Esophagus (tissue), 2 donors: ENCODE results near the gene SWT1. TPM values are rescaled to one million over a fixed set of nuclear protein-coding genes. Genes with fewer than 3 reads are reported as not detected.
"Not testable (repeated sequence)": the region's sequence is repeated elsewhere in the genome, so short reads cannot be mapped to it uniquely, and the experiment has no call there.

Experiments
- H3K27ac ChIP-seq, 2 donors: one replicate each; pipeline ENCODE4 v1.5.1; 2013; ENCODE audit warnings: low read depth in 2 of 2, mild to moderate bottlenecking in 2 of 2, inconsistent platforms in 1 of 2, low read length in 1 of 2, moderate library complexity in 1 of 2
- H3K27me3 ChIP-seq, 2 donors: one replicate each; pipeline ENCODE4 v1.6.1; 2013; ENCODE audit warnings: low read length in 2 of 2, control low read depth in 1 of 2, mild to moderate bottlenecking in 1 of 2; ENCODE audit not compliant: insufficient read depth in 2 of 2, control insufficient read depth in 1 of 2
- H3K36me3 ChIP-seq, 2 donors: one replicate each; pipeline ENCODE4 v1.6.1; 2013; ENCODE audit warnings: low read length in 1 of 2; ENCODE audit not compliant: control insufficient read depth in 2 of 2, insufficient read depth in 2 of 2
- H3K4me1 ChIP-seq, 2 donors: one replicate each; pipeline ENCODE4 v1.6.1; 2013; ENCODE audit warnings: low read length in 1 of 2; ENCODE audit not compliant: control insufficient read depth in 2 of 2, insufficient read depth in 2 of 2
- H3K4me3 ChIP-seq, 2 donors: one replicate each; pipeline ENCODE4 v1.5.1; 2013; ENCODE audit warnings: low read length in 2 of 2, mild to moderate bottlenecking in 2 of 2, low read depth in 1 of 2, moderate library complexity in 1 of 2
- H3K9me3 ChIP-seq, 2 donors: one replicate each; pipeline ENCODE4 v1.6.1; 2013; ENCODE audit warnings: mild to moderate bottlenecking in 2 of 2, low read depth in 1 of 2, low read length in 1 of 2, moderate library complexity in 1 of 2; ENCODE audit not compliant: control insufficient read depth in 2 of 2, insufficient read depth in 1 of 2
- WGBS, 2 donors: extraction: QIAGEN DNeasy Blood & Tissue Kit; methylation state at CpG; one replicate each; pipeline ENCODE4 v1.1.7; 2013; 5-methylcytosine and 5-hydroxymethylcytosine counted together
- polyA plus RNA-seq, 2 donors: library from polyadenylated mRNA; stranded (reverse); fragments of 200-250 nt; gene quantifications; one replicate each; pipeline ENCODE4 v1.2.3, GENCODE V29; 2013
- donor health status: healthy with polysubstance abuse.
- donor health status: Bipolar disorder and iron deficiency.

The SWT1 gene
- polyA plus RNA-seq, 2 donors = 0.86 TPM

GRCh38 chr1:185257116-185257949 lies 100.4 kb downstream of the SWT1 start:
- H3K27ac ChIP-seq, H3K4me1 ChIP-seq, H3K36me3 ChIP-seq, H3K9me3 ChIP-seq, H3K27me3 ChIP-seq, H3K4me3 ChIP-seq: not testable (repeated sequence)
- 88 to 92% methylated on average over 11 to 20 of the region's 32 CpGs for WGBS, 2 donors

GRCh38 chr1:185257950-185258208 lies 100.9 kb downstream of the SWT1 start:
- 79 to 82% methylated on average over 2 of the region's 2 CpGs for WGBS, 2 donors
- Histone ChIP-seq H3K4me3 (no peak overlapping the region), H3K27me3 (no peaks in the 10 kb centered on the region), H3K9me3 (no peaks in the 10 kb centered on the region), H3K36me3 (peaks cover 0 to 2% of the 10 kb centered on the region in 2 donors), H3K4me1 (no peaks in the 10 kb centered on the region), H3K27ac (no peak overlapping the region)

GRCh38 chr1:185258676-185259075 lies 101.7 kb downstream of the SWT1 start:
- Histone ChIP-seq H3K36me3 (peaks cover 0 to 2% of the 10 kb centered on the region in 2 donors), H3K4me3 (no peak overlapping the region), H3K27me3 (no peaks in the 10 kb centered on the region), H3K4me1 (no peaks in the 10 kb centered on the region), H3K27ac (no peak overlapping the region), H3K9me3 (no peaks in the 10 kb centered on the region)
- 83 to 90% methylated on average over 1 of the region's 1 CpG for WGBS, 2 donors

- H3K4me1 ChIP-seq = no peaks in the 10 kb centered on the region
- H3K9me3 ChIP-seq = no peaks in the 10 kb centered on the region
- WGBS, 2 donors = 74 to 77% methylated on average over 1 of the region's 1 CpG
- H3K36me3 ChIP-seq = peaks cover 0 to 2% of the 10 kb centered on the region in 2 donors
- no peak overlapping the region for H3K4me3 ChIP-seq
- H3K27me3 ChIP-seq = no peaks in the 10 kb centered on the region
- no peak overlapping the region for H3K27ac ChIP-seq
These were observed 103.6 kb downstream of the SWT1 start for GRCh38 chr1:185260611-185261010.

- Histone ChIP-seq H3K4me1 (no peaks in the 10 kb centered on the region), H3K4me3 (no peak overlapping the region), H3K27ac (no peak overlapping the region), H3K36me3 (peaks cover 0 to 2% of the 10 kb centered on the region in 2 donors), H3K27me3 (no peaks in the 10 kb centered on the region), H3K9me3 (no peaks in the 10 kb centered on the region)
- WGBS, 2 donors = 95 to 96% methylated on average over 1 of the region's 1 CpG
These were observed 105.2 kb downstream of the SWT1 start for GRCh38 chr1:185262151-185262550.

- no peak overlapping the region for H3K4me3 ChIP-seq
- no peaks in the 10 kb centered on the region for H3K4me1 ChIP-seq
- peaks cover 0 to 2% of the 10 kb centered on the region in 2 donors for H3K36me3 ChIP-seq
- 94% methylated on average over 3 of the region's 3 CpGs for WGBS, 2 donors
- H3K27me3 ChIP-seq = no peaks in the 10 kb centered on the region
- H3K9me3 ChIP-seq = no peaks in the 10 kb centered on the region
- H3K27ac ChIP-seq = no peak overlapping the region
These were observed 106.3 kb downstream of the SWT1 start for GRCh38 chr1:185263292-185263691.

GRCh38 chr1:185263780-185264179 lies 106.8 kb downstream of the SWT1 start:
- H3K4me3 ChIP-seq = no peak overlapping the region
- H3K9me3 ChIP-seq = no peaks in the 10 kb centered on the region
- WGBS, 2 donors = 92 to 97% methylated on average over 1 of the region's 1 CpG
- H3K36me3 ChIP-seq = peaks cover 0 to 2% of the 10 kb centered on the region in 2 donors
- no peaks in the 10 kb centered on the region for H3K27me3 ChIP-seq
- H3K4me1 ChIP-seq = no peaks in the 10 kb centered on the region
- no peak overlapping the region for H3K27ac ChIP-seq

- Histone ChIP-seq H3K27me3 (no peaks in the 10 kb centered on the region), H3K27ac (no peak overlapping the region), H3K4me3 (no peak overlapping the region), H3K9me3 (no peaks in the 10 kb centered on the region), H3K4me1 (no peaks in the 10 kb centered on the region), H3K36me3 (peaks cover 0 to 2% of the 10 kb centered on the region in 2 donors)
- WGBS, 2 donors = 92 to 95% methylated on average over 4 of the region's 4 CpGs
These were observed 108.3 kb downstream of the SWT1 start for GRCh38 chr1:185265314-185265713.

- H3K36me3 ChIP-seq = peaks cover 0 to under 1% of the 10 kb centered on the region in 2 donors
- no peaks in the 10 kb centered on the region for H3K4me1 ChIP-seq
- H3K4me3 ChIP-seq = no peak overlapping the region
- 60 to 76% methylated on average over 3 of the region's 3 CpGs for WGBS, 2 donors
- no peaks in the 10 kb centered on the region for H3K9me3 ChIP-seq
- H3K27ac ChIP-seq = no peak overlapping the region
- no peaks in the 10 kb centered on the region for H3K27me3 ChIP-seq
These were observed 110.3 kb downstream of the SWT1 start for GRCh38 chr1:185267301-185267700.

GRCh38 chr1:185267701-185268100 lies 110.7 kb downstream of the SWT1 start:
- no peak overlapping the region for H3K4me3 ChIP-seq
- no peaks in the 10 kb centered on the region for H3K36me3 ChIP-seq
- no peaks in the 10 kb centered on the region for H3K4me1 ChIP-seq
- no peaks in the 10 kb centered on the region for H3K27me3 ChIP-seq
- no peaks in the 10 kb centered on the region for H3K9me3 ChIP-seq
- H3K27ac ChIP-seq = no peak overlapping the region
